ENCODE data around the gene TRA2B. TPM values are rescaled to one million over a fixed set of nuclear protein-coding genes. Genes with fewer than 3 reads are reported as not detected.

TRA2B gene
- total RNA-seq, 1 experiment from 2014 or later: 238 TPM

DNA sequence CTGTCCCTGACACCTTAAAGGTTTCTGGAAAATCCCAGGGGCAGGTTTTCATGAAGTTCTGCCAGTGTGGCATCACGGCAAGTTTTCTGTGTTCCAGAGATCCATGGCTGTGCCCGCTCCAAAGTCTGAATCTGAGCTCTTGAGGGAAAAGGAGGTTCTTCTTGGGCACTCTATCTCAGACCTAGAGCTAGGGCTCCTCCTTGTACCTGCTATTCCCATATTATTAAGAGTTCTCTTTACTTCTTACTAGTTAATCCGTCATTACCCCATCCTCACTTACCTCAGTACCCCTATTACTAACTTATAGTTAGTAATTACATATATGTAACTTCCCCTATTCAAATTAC lies 5.9 kb upstream of the TRA2B start:
- peaks cover 23% of the 10 kb centered on the region for H3K4me1 Mint-ChIP-seq (ENCODE audit: low read depth, unreplicated experiment)
- no peak overlapping the region for H3K4me3 Mint-ChIP-seq (ENCODE audit: low read depth, unreplicated experiment)
- TF ChIP-seq CTCF (IDR thresholded peaks at IDR 0.05; ENCODE audit: unreplicated experiment): no peak
- BruUV-seq (replicated peaks): no TSS peak
- no peaks in the 10 kb centered on the region for H3K36me3 Mint-ChIP-seq (ENCODE audit: insufficient read depth, unreplicated experiment)
- H3K27ac Mint-ChIP-seq (ENCODE audit: unreplicated experiment): peak overlapping the region; percentile 18
- no peaks in the 10 kb centered on the region for H3K27me3 Mint-ChIP-seq (ENCODE audit: unreplicated experiment)
- CTCF ChIA-PET: interaction anchor here (0.5 to 2.4 kb wide), 46 partner anchors 8 to 809 kb away, joined by 3 to 130 read pairs (median 4); partner anchors contain the start of gene SENP2
- intact Hi-C loops (cut with micrococcal nuclease; ENCODE audit: unreplicated experiment): no loop called here
- no peak for DNase-seq
- no peaks in the 10 kb centered on the region for H3K9me3 Mint-ChIP-seq (ENCODE audit: low read depth, unreplicated experiment)

DNA sequence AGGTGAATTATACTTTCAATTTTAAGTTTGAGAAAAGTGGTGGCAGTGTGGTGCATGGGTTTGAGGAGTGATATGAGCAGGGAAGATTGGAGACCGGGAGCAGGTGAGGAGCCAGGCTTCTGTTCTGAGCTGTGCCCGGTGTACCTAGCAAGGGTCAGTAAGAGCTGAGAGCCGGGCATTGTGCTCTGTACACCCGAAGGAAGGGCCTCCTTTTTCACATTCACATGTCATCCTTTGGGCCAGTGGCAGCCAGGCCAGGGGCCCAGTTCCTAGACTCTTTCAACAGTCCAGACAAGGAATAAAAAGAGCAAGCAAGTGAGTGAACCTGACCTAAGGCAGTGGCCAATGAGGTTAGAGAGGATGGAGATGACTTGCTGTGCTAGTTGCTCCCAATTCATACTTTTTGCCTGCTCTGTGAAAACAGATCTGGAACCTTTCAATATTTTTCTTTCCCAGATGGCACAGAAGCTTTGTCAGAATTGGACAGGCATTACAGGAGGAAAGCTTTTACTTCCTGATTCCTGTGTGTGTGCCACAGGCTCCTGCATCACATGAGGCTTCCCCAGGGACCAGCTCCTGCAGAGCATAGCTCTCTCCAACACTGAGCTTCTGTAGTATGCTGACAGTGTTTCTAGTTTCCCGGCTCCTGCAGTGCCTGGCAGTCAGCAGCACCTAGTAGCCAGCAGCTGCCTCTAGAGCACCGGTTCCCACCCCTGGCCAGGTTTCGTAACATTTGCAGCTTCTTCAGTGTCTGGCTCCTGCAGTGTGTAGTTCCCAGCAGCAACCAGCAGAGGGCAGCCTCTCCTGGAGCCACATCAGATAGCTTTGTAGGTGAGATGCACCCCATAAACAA lies 5.3 kb upstream of the TRA2B start:
- peaks cover 23% of the 10 kb centered on the region for H3K4me1 Mint-ChIP-seq (ENCODE audit: low read depth, unreplicated experiment)
- H3K27me3 Mint-ChIP-seq (ENCODE audit: unreplicated experiment): no peaks in the 10 kb centered on the region
- CTCF ChIA-PET: interaction anchor here (0.5 to 2.4 kb wide), 47 partner anchors 8 to 810 kb away, joined by 3 to 130 read pairs (median 4); partner anchors contain the start of gene SENP2
- H3K4me3 Mint-ChIP-seq (ENCODE audit: low read depth, unreplicated experiment): no peak overlapping the region
- no peak overlapping the region for H3K27ac Mint-ChIP-seq (ENCODE audit: unreplicated experiment)
- BruUV-seq (replicated peaks): no TSS peak
- TF ChIP-seq CTCF (IDR thresholded peaks at IDR 0.05; ENCODE audit: unreplicated experiment): peak; percentile 99
- intact Hi-C loops (cut with micrococcal nuclease; ENCODE audit: unreplicated experiment): no loop called here
- no peaks in the 10 kb centered on the region for H3K9me3 Mint-ChIP-seq (ENCODE audit: low read depth, unreplicated experiment)
- peak; percentile 90 for DNase-seq
- peaks cover 3% of the 10 kb centered on the region for H3K36me3 Mint-ChIP-seq (ENCODE audit: insufficient read depth, unreplicated experiment)

DNA sequence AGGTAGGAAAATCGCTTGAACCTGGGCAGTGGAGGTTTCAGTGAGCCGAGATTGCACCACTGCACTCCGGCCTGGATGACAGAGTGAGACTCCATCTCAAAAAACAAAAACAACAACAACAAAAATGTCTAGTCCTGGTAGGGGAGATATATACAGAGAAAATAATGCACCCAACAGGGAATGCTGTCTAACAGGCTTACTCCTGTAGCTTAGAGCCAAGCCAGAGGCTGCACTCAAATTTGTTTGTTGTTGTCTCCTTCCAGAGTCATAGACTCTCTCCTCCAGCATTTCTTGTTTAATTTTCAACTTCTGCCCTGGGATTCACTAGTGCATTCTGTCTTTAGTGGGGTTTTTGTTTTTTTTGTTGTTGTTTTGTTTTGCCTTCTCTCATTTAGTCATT lies 4.6 kb upstream of the TRA2B start:
- H3K4me1 Mint-ChIP-seq (ENCODE audit: low read depth, unreplicated experiment): peaks cover 23% of the 10 kb centered on the region
- intact Hi-C loops (cut with micrococcal nuclease; ENCODE audit: unreplicated experiment): no loop called here
- no peaks in the 10 kb centered on the region for H3K9me3 Mint-ChIP-seq (ENCODE audit: low read depth, unreplicated experiment)
- no TSS peak for BruUV-seq (replicated peaks)
- no peak for TF ChIP-seq CTCF (IDR thresholded peaks at IDR 0.05; ENCODE audit: unreplicated experiment)
- peaks cover 11% of the 10 kb centered on the region for H3K36me3 Mint-ChIP-seq (ENCODE audit: insufficient read depth, unreplicated experiment)
- no peak for DNase-seq
- CTCF ChIA-PET: interaction anchor here (0.5 to 2.4 kb wide), 5 partner anchors 14 to 648 kb away, joined by 6 to 130 read pairs (median 10); no protein-coding TSS in a partner anchor
- no peak overlapping the region for H3K4me3 Mint-ChIP-seq (ENCODE audit: low read depth, unreplicated experiment)
- H3K27me3 Mint-ChIP-seq (ENCODE audit: unreplicated experiment): no peaks in the 10 kb centered on the region
- H3K27ac Mint-ChIP-seq (ENCODE audit: unreplicated experiment): no peak overlapping the region

DNA sequence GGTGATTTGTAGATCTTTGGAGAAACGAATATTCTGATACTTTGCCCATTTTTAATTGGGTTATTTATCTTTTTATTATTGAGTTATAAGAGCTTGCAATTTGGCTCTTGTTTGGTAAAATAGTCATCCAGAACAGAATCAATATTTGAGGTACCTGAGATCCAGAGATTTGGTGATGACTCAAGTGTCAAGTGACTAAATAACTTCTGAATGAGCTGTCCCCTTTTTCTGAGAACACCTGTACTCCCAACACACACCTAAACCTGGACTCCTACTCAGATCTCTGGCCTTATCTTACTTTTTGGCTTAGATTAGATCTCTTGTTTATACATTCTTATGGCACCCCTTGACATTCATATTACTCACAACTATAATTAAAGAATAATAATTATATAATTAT lies 3.1 kb upstream of the TRA2B start:
- no TSS peak for BruUV-seq (replicated peaks)
- Mint-ChIP-seq H3K9me3 (ENCODE audit: low read depth, unreplicated experiment) (no peaks in the 10 kb centered on the region), H3K4me1 (ENCODE audit: low read depth, unreplicated experiment) (peaks cover 23% of the 10 kb centered on the region), H3K4me3 (ENCODE audit: low read depth, unreplicated experiment) (no peak overlapping the region), H3K27me3 (ENCODE audit: unreplicated experiment) (no peaks in the 10 kb centered on the region), H3K36me3 (ENCODE audit: insufficient read depth, unreplicated experiment) (peaks cover 25% of the 10 kb centered on the region), H3K27ac (ENCODE audit: unreplicated experiment) (no peak overlapping the region)
- intact Hi-C loops (cut with micrococcal nuclease; ENCODE audit: unreplicated experiment): no loop called here
- DNase-seq: no peak
- no peak for TF ChIP-seq CTCF (IDR thresholded peaks at IDR 0.05; ENCODE audit: unreplicated experiment)
- CTCF ChIA-PET: interaction anchor here (0.6 to 1.1 kb wide), 7 partner anchors 19 to 439 kb away, joined by 3 to 8 read pairs (median 4); no protein-coding TSS in a partner anchor

All from Calu3 (cell line).